GM12878 (cell line): ENCODE measurements around the gene ZNF618. TPM values are rescaled to one million over a fixed set of nuclear protein-coding genes. Genes with fewer than 3 reads are reported as not detected.

Source experiments
- CBFB ChIP-seq: IDR thresholded peaks from 2 replicates; pipeline ENCODE4 v1.6.1; 2016; ENCODE audit warnings: antibody characterized with exemption, low read depth
- CUX1 ChIP-seq: IDR thresholded peaks from 2 replicates; pipeline ENCODE4 v1.6.1; 2012; ENCODE audit warnings: improper control_type of control experiment, low read depth, low read length; ENCODE audit not compliant: insufficient replicate concordance
- ZBTB11 ChIP-seq: fragments of 450-650 bp; formaldehyde crosslinking; IDR thresholded peaks from 2 replicates; pipeline ENCODE4 v1.5.0; 2022; ENCODE audit warnings: mild to moderate bottlenecking, missing genetic modification characterization
- ZNF207 ChIP-seq: fragments of 450-650 bp; IDR thresholded peaks from 2 replicates; pipeline ENCODE4 v1.6.1; 2014; ENCODE audit warnings: antibody characterized with exemption, mild to moderate bottlenecking, borderline replicate concordance
- polyA plus RNA-seq, 11 experiments: library from polyadenylated mRNA; depleted of rRNA in 4 of 11; unstranded in 6 of 11; stranded (reverse) in 5 of 11; fragments of >200 nt; fragmentation: Nextera tagmentation in 4 of 11; fragmentation: Illumina TruSeq in 1 of 11; extraction: Ambion mirVana in 4 of 11; extraction: Trizol in 1 of 11; gene quantifications; 1 replicate in 1 of 11; 2 replicates in 10 of 11; pipeline versions ENCODE4 v1.2.1 to v1.2.3, GENCODE V29; 2011 to 2016; ENCODE audit warnings: inconsistent platforms in 2 of 11, missing spikeins in 2 of 11, low read depth in 1 of 11
- total RNA-seq, 4 experiments: library from RNA; depleted of rRNA in 3 of 4; stranded (reverse); fragments of >200 nt in 3 of 4; fragmentation: Illumina TruSeq in 1 of 4; extraction: Trizol in 1 of 4; gene quantifications; 2 replicates each; pipeline versions ENCODE4 v1.2.1 to v1.2.3, GENCODE V29; 2013 to 2021

ZNF618 gene
- total and polyA plus RNA-seq, 10 of the 15 experiments (the other 5 are each of a cell fraction or from before 2014, with no cell fraction given): 0.01 to 0.24 (median 0.06) TPM; not detected in 2

- no peak for TF ChIP-seq CUX1
- no peak for TF ChIP-seq ZNF207
- TF ChIP-seq ZBTB11 (CRISPR knock-in tag): no peak
- no peak for TF ChIP-seq CBFB
These were observed 18.1 kb downstream of the ZNF618 start (continued) for GRCh38 chr9:113894166-113894565.
